Cardiac muscle cell (in vitro differentiated cells and primary cell): Measurements from ENCODE around the gene SCNN1G. TPM values are rescaled to one million over a fixed set of nuclear protein-coding genes. Genes with fewer than 3 reads are reported as not detected.
A peak's percentile ranks its signal among the peaks of the same experiment; 100 is the strongest.

Source experiments
- DNase-seq, 2 donors: peaks; one replicate each; pipeline versions ENCODE4 v3.0.0 to v3.0.0-alpha.2; 2010 to 2017; ENCODE audit warnings: low read depth in 1 of 2, low spot score in 1 of 2
- H3K27ac ChIP-seq: fragments of 200-600 bp; sonication (generic); 2 replicates; pipeline ENCODE4 v1.5.1; 2016
- H3K27me3 ChIP-seq: fragments of 200-600 bp; sonication (generic); 2 replicates; pipeline ENCODE4 v1.6.0; 2016; ENCODE audit warnings: control low read depth
- H3K36me3 ChIP-seq: fragments of 200-600 bp; sonication (generic); 2 replicates; pipeline ENCODE4 v1.5.1; 2016; ENCODE audit warnings: control low read depth
- H3K4me1 ChIP-seq: fragments of 200-600 bp; sonication (generic); 2 replicates; pipeline ENCODE4 v1.8.1; 2017; ENCODE audit warnings: low read depth, mild to moderate bottlenecking, mixed run types
- H3K4me3 ChIP-seq: fragments of 200-600 bp; sonication (generic); 2 replicates; pipeline ENCODE4 v1.5.1; 2016; ENCODE audit warnings: mild to moderate bottlenecking
- H3K9me3 ChIP-seq: fragments of 200-600 bp; sonication (generic); 2 replicates; pipeline ENCODE4 v1.5.1; 2017; ENCODE audit warnings: low read depth, mild to moderate bottlenecking, control low read depth
- polyA plus RNA-seq: library from polyadenylated mRNA; unstranded; fragments of >200 nt; fragmentation: Nextera tagmentation; extraction: Ambion mirVana; gene quantifications from 2 replicates; pipeline ENCODE4 v1.2.1, GENCODE V29; 2016
- total RNA-seq: library from RNA; depleted of rRNA; stranded (reverse); fragments of >200 nt; gene quantifications from 2 replicates; pipeline ENCODE4 v1.2.3, GENCODE V29; 2016
- TF ChIP-seq, protein P1 (sequence below): IDR thresholded peaks from 2 replicates; pipeline ENCODE4 v1.5.1; 2012; ENCODE audit warnings: low read depth, mild to moderate bottlenecking, low read length

The SCNN1G gene, protein sequence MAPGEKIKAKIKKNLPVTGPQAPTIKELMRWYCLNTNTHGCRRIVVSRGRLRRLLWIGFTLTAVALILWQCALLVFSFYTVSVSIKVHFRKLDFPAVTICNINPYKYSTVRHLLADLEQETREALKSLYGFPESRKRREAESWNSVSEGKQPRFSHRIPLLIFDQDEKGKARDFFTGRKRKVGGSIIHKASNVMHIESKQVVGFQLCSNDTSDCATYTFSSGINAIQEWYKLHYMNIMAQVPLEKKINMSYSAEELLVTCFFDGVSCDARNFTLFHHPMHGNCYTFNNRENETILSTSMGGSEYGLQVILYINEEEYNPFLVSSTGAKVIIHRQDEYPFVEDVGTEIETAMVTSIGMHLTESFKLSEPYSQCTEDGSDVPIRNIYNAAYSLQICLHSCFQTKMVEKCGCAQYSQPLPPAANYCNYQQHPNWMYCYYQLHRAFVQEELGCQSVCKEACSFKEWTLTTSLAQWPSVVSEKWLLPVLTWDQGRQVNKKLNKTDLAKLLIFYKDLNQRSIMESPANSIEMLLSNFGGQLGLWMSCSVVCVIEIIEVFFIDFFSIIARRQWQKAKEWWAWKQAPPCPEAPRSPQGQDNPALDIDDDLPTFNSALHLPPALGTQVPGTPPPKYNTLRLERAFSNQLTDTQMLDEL
- total RNA-seq (0.04 TPM in 1 of 2 replicates, not detected in the other), polyA plus RNA-seq (not detected in 2 replicates)

DNA sequence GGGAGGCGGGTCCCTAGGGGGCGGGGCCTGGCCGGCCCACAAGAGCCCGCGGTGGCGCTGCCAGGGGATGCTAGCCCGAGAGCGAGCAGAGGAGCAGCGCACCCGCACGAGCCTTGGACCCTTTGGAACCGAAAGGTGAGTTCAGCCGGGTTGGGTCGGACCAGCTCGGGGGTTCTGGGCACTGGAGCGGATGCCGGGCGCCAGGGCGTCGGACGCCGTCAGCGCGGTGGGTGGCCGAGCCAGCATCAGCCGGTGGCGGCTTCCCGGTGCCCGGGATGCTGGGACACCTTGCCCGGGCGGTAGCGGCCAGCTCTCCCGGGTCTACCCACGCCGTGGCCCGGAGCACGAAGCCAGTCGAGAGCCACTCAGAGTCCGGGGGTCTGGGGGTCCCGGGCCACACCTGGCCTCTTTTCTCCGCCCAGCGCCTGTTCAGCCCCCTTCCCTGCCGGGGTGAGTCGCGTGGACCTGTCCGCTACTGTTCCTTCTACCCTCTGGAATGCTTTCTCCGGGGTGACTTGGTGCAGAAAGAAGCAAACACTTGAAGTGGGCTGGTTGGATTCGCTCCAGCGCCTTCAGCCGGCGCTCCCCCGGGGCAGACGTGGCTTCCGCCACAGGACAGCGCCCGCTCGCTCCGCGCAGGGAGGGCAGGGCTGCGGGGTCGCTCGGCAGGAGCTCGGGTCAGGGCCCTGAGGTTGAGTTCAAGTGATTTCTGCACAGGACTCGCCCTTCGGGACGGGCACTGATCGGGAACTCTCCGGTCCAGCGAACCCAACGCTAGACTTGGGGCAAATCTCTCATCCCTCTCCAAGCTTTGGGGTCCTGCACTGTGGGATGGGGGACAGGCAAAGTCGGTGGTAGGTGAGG lies at the start of gene SCNN1G:
TSS of gene SCNN1G (plus strand) at position 67 of the 864 bp plus-strand sequence. CDS start 3,527 bp downstream, outside the sequence.
- Histone ChIP-seq H3K4me1 (no peaks in the 10 kb centered on the region), H3K4me3 (peak within 1 kb of the TSS; percentile 12), H3K9me3 (no peaks in the 10 kb centered on the region), H3K27ac (no peak within 1 kb of the TSS), H3K27me3 (peaks cover 59% of the 10 kb centered on the region), H3K36me3 (no peaks in the 10 kb centered on the region)
- DNase-seq, result peak in 1 of 2 donors; percentile 39
- TF ChIP-seq, protein P1, sequence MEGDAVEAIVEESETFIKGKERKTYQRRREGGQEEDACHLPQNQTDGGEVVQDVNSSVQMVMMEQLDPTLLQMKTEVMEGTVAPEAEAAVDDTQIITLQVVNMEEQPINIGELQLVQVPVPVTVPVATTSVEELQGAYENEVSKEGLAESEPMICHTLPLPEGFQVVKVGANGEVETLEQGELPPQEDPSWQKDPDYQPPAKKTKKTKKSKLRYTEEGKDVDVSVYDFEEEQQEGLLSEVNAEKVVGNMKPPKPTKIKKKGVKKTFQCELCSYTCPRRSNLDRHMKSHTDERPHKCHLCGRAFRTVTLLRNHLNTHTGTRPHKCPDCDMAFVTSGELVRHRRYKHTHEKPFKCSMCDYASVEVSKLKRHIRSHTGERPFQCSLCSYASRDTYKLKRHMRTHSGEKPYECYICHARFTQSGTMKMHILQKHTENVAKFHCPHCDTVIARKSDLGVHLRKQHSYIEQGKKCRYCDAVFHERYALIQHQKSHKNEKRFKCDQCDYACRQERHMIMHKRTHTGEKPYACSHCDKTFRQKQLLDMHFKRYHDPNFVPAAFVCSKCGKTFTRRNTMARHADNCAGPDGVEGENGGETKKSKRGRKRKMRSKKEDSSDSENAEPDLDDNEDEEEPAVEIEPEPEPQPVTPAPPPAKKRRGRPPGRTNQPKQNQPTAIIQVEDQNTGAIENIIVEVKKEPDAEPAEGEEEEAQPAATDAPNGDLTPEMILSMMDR, result no peak

DNA sequence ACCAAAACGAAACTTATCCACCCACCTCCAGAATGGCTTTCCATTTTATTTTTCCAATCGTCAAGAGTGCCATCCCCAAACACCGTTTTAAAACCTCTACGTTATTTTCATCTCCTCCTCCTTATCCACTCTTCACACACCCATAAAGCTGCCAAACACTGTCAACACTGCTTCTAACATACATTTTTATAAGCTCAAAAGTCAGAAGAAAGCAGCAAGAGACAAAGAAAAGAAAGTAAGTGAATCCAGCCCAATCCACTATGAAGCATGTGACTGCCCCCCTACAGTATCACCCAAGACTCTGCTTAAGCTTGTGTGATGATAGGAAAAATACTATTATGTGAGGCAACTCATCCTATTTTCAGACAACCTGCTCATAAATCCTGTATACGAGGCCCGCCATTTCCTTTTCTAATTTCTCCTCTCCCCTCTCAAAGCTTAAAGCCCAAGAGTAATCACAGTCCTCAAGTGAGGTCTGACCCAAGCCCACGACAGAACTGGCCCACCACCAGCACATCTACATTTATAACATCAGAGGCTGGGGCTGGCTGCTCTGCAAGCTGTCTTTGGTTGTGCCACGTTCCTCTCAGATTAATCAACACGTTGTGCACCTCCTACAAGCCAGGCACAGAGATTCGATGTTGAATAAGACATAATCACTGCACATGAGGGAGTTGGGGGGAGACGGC lies 49.6 kb upstream of the SCNN1G start:
- H3K27me3 ChIP-seq, result no peaks in the 10 kb centered on the region
- H3K36me3 ChIP-seq, result no peaks in the 10 kb centered on the region
- DNase-seq, result peak in 1 of 2 donors; percentile 50
- H3K9me3 ChIP-seq, result no peaks in the 10 kb centered on the region
- peak overlapping the region; percentile 17 for H3K27ac ChIP-seq
- no peak overlapping the region for H3K4me3 ChIP-seq
- no peaks in the 10 kb centered on the region for H3K4me1 ChIP-seq
- TF ChIP-seq, protein P1, result no peak

DNA sequence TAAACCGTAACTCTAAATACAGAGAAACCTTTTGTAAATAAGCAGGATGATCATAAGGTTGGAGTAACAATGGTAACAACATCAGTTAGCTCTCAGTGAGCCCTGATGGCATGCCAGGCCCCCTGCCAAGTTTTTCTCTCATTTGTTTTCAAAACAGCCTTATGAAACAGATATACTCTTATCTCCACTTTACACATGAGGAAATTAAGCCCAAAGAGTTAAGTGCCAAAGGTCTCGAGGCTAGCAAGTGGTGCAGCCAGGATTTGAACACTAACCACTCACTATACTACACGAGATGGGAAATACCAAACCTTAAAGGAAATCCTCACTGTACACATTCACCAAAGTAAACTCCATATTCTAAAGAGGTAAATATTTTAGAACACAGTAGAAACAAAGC lies 48.3 kb upstream of the SCNN1G start:
- TF ChIP-seq, protein P1, result no peak
- Histone ChIP-seq H3K4me1 (peaks cover under 1% of the 10 kb centered on the region), H3K27ac (no peak overlapping the region), H3K36me3 (no peaks in the 10 kb centered on the region), H3K9me3 (no peaks in the 10 kb centered on the region), H3K4me3 (no peak overlapping the region), H3K27me3 (no peaks in the 10 kb centered on the region)
- DNase-seq, result peak in 1 of 2 donors; percentile 72

DNA sequence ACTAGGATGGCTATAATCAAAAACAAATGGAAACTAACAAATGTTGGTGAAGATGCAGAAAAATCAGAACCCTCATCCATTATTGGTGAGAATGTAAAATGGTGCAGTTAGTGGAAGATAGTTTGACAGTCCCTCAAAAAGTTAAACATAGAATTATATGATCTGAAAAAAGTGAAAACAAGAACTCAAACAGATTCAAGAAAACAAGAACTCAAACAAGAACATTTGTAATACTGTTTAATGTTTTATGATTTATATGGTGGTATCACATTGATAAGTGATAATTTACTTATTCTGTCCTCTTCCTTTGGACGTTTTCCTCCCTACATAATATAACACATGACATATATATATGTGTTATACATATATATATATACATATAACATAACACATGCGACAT lies 45.3 kb upstream of the SCNN1G start:
- Histone ChIP-seq H3K4me1 (peaks cover 30% of the 10 kb centered on the region), H3K36me3 (no peaks in the 10 kb centered on the region), H3K27me3 (no peaks in the 10 kb centered on the region), H3K9me3 (no peaks in the 10 kb centered on the region), H3K27ac (no peak overlapping the region), H3K4me3 (no peak overlapping the region)
- no peak for DNase-seq
- TF ChIP-seq, protein P1, result no peak

DNA sequence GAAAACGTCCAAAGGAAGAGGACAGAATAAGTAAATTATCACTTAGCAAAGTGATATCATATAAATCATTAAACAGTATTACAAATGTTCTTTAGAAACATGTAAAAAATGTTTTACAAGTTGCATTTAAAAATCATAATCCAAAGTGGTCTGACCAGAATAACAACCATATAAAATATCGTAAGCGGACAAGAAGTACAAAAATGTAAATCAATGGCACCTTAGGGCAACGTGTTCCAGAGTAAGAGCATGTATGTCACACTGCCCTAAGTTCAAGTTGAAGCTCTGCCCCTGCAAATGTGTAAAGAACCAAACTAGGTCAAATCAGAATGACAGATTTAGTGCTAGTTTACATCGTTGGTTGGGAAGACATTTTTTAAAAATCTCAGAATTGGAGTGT lies 44.7 kb upstream of the SCNN1G start:
- H3K4me1 ChIP-seq, result peaks cover 36% of the 10 kb centered on the region
- no peaks in the 10 kb centered on the region for H3K27me3 ChIP-seq
- H3K36me3 ChIP-seq, result no peaks in the 10 kb centered on the region
- TF ChIP-seq, protein P1, result no peak
- no peak for DNase-seq
- H3K27ac ChIP-seq, result no peak overlapping the region
- H3K9me3 ChIP-seq, result no peaks in the 10 kb centered on the region
- H3K4me3 ChIP-seq, result no peak overlapping the region
